Stimulated activated CD8-positive, alpha-beta memory T cell treated with anti-CD3 and anti-CD28 coated beads, Interleukin-2, amount 100 ng/mL, for 48 hours (primary cell): Measurements from ENCODE around the gene COP1.

Experiments
- DNase-seq, 2 donors: peaks; one replicate each; pipeline ENCODE4 v3.0.0-alpha.2; 2020; ENCODE audit warnings: low read depth in 2 of 2

Gene COP1

GRCh38 chr1:176199707-176200106 lies 7.4 kb downstream of the COP1 start:
- DNase-seq = no peak

GRCh38 chr1:176198413-176198812 lies 8.7 kb downstream of the COP1 start:
- no peak for DNase-seq

- no peak for DNase-seq
Measured at GRCh38 chr1:176196728-176197127, 10.4 kb downstream of the COP1 start.

- no peak for DNase-seq
Measured at GRCh38 chr1:176195547-176195946, 11.5 kb downstream of the COP1 start.

- no peak for DNase-seq
Measured at GRCh38 chr1:176193663-176194062, 13.4 kb downstream of the COP1 start.

- no peak for DNase-seq
Measured at GRCh38 chr1:176193023-176193422, 14.1 kb downstream of the COP1 start.

- DNase-seq = no peak
Measured at GRCh38 chr1:176188604-176189003, 18.5 kb downstream of the COP1 start.

- DNase-seq = no peak
Measured at GRCh38 chr1:176187001-176187400, 20.1 kb downstream of the COP1 start.

GRCh38 chr1:176183618-176184017 lies 23.5 kb downstream of the COP1 start:
- no peak for DNase-seq

GRCh38 chr1:176178316-176178715 lies 28.8 kb downstream of the COP1 start:
- DNase-seq = no peak

- DNase-seq = no peak
Measured at GRCh38 chr1:176177764-176178163, 29.3 kb downstream of the COP1 start.

- no peak for DNase-seq
Measured at GRCh38 chr1:176174108-176174507, 33.0 kb downstream of the COP1 start.

- no peak for DNase-seq
Measured at GRCh38 chr1:176172215-176172614, 34.9 kb downstream of the COP1 start.

GRCh38 chr1:176167210-176167609 lies 39.9 kb downstream of the COP1 start:
- no peak for DNase-seq

GRCh38 chr1:176165573-176165972 lies 41.5 kb downstream of the COP1 start:
- no peak for DNase-seq

- DNase-seq = no peak
Measured at GRCh38 chr1:176164014-176164678, 42.9 kb downstream of the COP1 start.

GRCh38 chr1:176159993-176160392 lies 47.1 kb downstream of the COP1 start:
- no peak for DNase-seq

GRCh38 chr1:176157995-176158394 lies 49.1 kb downstream of the COP1 start:
- no peak for DNase-seq

GRCh38 chr1:176149939-176150807 lies 56.9 kb downstream of the COP1 start:
- no peak for DNase-seq

- no peak for DNase-seq
Measured at GRCh38 chr1:176144526-176144925, 62.6 kb downstream of the COP1 start.

- DNase-seq = no peak
Measured at GRCh38 chr1:176142973-176143372, 64.1 kb downstream of the COP1 start.

- no peak for DNase-seq
Measured at GRCh38 chr1:176141449-176141848, 65.6 kb downstream of the COP1 start.

- DNase-seq = no peak
Measured at GRCh38 chr1:176136891-176137290, 70.2 kb downstream of the COP1 start.
